Vein endothelial cell (primary cell): ENCODE data around the gene C11orf21. TPM values are rescaled to one million over a fixed set of nuclear protein-coding genes. Genes with fewer than 3 reads are reported as not detected.

Experiments
- small RNA-seq: library from RNA; depleted of rRNA; stranded (forward); fragments of <200 nt; gene quantifications from one replicate; pipeline ENCODE3, GENCODE V24; 2012
- total RNA-seq: library from RNA; depleted of rRNA; stranded (reverse); fragments of >200 nt; gene quantifications from 2 replicates; pipeline ENCODE4 v1.2.3, GENCODE V29; 2012

C11orf21 gene
- not detected in 2 replicates for total RNA-seq

GRCh38 chr11:2301631-2302305 lies at the start of gene C11orf21, which contains the start of gene TSPAN32:
Gene C11orf21, minus strand, starts transcription at chr11:2301918. Its CDS starts 110 bp downstream, at chr11:2301808.
Gene TSPAN32, plus strand, starts transcription at chr11:2302013. Its CDS starts 137 bp downstream, at chr11:2302150.

GRCh38 chr11:2270322-2271076 lies 31.2 kb downstream of the C11orf21 start, which contains the start of gene ASCL2:
Gene ASCL2, minus strand, starts transcription at chr11:2270588. Its CDS starts 256 bp downstream, at chr11:2270332.

Small RNA genes lying within 50 kb of the gene (small RNA-seq; reads per million reads assigned to genes)
- not detected for gene RNU6-878P

Other genes with a start within 250 kb of the C11orf21 start
- gene IGF2, start 162.5 kb downstream of the C11orf21 start, total RNA-seq = 17.8 and 22.2 TPM in 2 replicates
- not detected in 2 replicates for gene INS, start 140.7 kb downstream of the C11orf21 start, total RNA-seq
- gene TH, start 130.1 kb downstream of the C11orf21 start, total RNA-seq = under 0.01 TPM in 1 of 2 replicates, not detected in the other
- not detected in 2 replicates for gene ASCL2, start 31.3 kb downstream of the C11orf21 start, total RNA-seq
- not detected in 2 replicates for gene TSPAN32, start 95 bp upstream of the C11orf21 start, total RNA-seq
- 207 and 263 TPM in 2 replicates for gene CD81, start 75.4 kb upstream of the C11orf21 start, total RNA-seq
- 43.1 and 59.8 TPM in 2 replicates for gene TSSC4, start 98.8 kb upstream of the C11orf21 start, total RNA-seq
- not detected in 2 replicates for gene TRPM5, start 142.6 kb upstream of the C11orf21 start, total RNA-seq
- under 0.01 TPM in 1 of 2 replicates, not detected in the other for gene KCNQ1, start 143.1 kb upstream of the C11orf21 start, total RNA-seq